Smooth muscle cell (in vitro differentiated cells): ENCODE measurements around the gene MSRB2. TPM values are rescaled to one million over a fixed set of nuclear protein-coding genes. Genes with fewer than 3 reads are reported as not detected.

ENCODE experiments used
- DNase-seq: peaks from one replicate; lab custom pipeline; 2025; ENCODE audit not compliant: unreplicated experiment; lab: John Stamatoyannopoulos, UW
- H2AFZ ChIP-seq: fragments of 200-600 bp; sonication (generic); 2 replicates; pipeline ENCODE4 v1.6.0; 2016; ENCODE audit warnings: antibody characterized with exemption, low read depth, mild to moderate bottlenecking
- H3F3A ChIP-seq: fragments of 200-600 bp; sonication (generic); 2 replicates; pipeline ENCODE4 v1.6.0; 2017; ENCODE audit warnings: antibody characterized with exemption, low read depth
- H3K27ac ChIP-seq: fragments of 200-600 bp; sonication (generic); 2 replicates; pipeline ENCODE4 v1.5.1; 2016; ENCODE audit warnings: low read depth, mild to moderate bottlenecking
- H3K27me3 ChIP-seq: fragments of 200-600 bp; sonication (generic); 2 replicates; pipeline ENCODE4 v1.6.1; 2016; ENCODE audit warnings: low read depth, mild to moderate bottlenecking
- H3K36me3 ChIP-seq: fragments of 200-600 bp; sonication (generic); 2 replicates; pipeline ENCODE4 v1.5.1; 2016; ENCODE audit warnings: low read depth
- H3K4me1 ChIP-seq: fragments of 200-600 bp; sonication (generic); 2 replicates; pipeline ENCODE4 v1.5.1; 2016; ENCODE audit warnings: low read depth
- H3K4me2 ChIP-seq: fragments of 200-600 bp; sonication (generic); 2 replicates; pipeline ENCODE4 v1.6.0; 2016; ENCODE audit warnings: mild to moderate bottlenecking
- H3K4me3 ChIP-seq: fragments of 200-600 bp; sonication (generic); 2 replicates; pipeline ENCODE4 v1.5.1; 2016; ENCODE audit warnings: mild to moderate bottlenecking
- H3K79me2 ChIP-seq: fragments of 200-600 bp; sonication (generic); 2 replicates; pipeline ENCODE4 v1.6.0; 2016; ENCODE audit warnings: low read depth, mild to moderate bottlenecking
- H3K9ac ChIP-seq: fragments of 200-600 bp; sonication (generic); 2 replicates; pipeline ENCODE4 v1.6.0; 2016; ENCODE audit warnings: low read depth
- H3K9me3 ChIP-seq: fragments of 200-600 bp; sonication (generic); replicated peaks from 2 replicates; pipeline ENCODE4 v1.5.1; 2016; ENCODE audit warnings: low read depth
- H4K20me1 ChIP-seq: fragments of 200-600 bp; sonication (generic); 2 replicates; pipeline ENCODE4 v1.6.0; 2016; ENCODE audit warnings: low read depth
- WGBS: methylation state at CpG from one replicate; pipeline ENCODE4 v1.1.7; 2016; ENCODE audit warnings: low lambda C conversion rate; 5-methylcytosine and 5-hydroxymethylcytosine counted together
- polyA plus RNA-seq: library from polyadenylated mRNA; unstranded; fragments of >200 nt; fragmentation: Nextera tagmentation; extraction: Ambion mirVana; gene quantifications from 2 replicates; pipeline ENCODE4 v1.2.1, GENCODE V29; 2016
- total RNA-seq: library from RNA; depleted of rRNA; stranded (reverse); fragments of >200 nt; gene quantifications from 2 replicates; pipeline ENCODE4 v1.2.3, GENCODE V29; 2014
- TF ChIP-seq, protein P1 (sequence below): fragments of 200-600 bp; sonication (generic); IDR thresholded peaks from 2 replicates; pipeline ENCODE4 v1.5.1; 2017; ENCODE audit warnings: borderline replicate concordance, mild to moderate bottlenecking, antibody characterized with exemption; ENCODE audit not compliant: insufficient read depth, poor library complexity, severe bottlenecking

Gene MSRB2
- total and polyA plus RNA-seq, 2 experiments from 2014 or later: 21.5 to 64.0 TPM

DNA sequence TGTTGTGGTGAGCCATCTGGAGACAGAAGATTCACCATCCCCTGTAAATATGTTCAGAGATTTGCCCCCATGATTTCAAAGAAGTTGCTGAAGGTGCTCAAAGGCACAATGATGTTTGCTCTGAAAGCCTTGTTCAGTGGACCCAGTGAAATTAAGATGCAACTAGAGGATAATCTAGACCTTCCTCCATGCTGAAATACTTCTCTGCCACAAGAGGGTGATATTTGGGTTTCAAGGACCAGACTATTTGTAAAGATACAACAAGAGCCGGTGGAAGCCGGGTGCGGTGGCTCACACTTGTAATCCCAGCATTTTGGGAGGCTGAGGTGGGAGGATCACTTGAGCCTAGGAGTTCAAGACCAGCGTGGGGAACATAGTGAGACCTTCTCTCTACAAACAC is 13.5 kb upstream of the MSRB2 start:
- Histone ChIP-seq H3K9ac (no peak overlapping the region), H3K27ac (no peak overlapping the region), H3K4me2 (no peak overlapping the region), H3K27me3 (no peaks in the 10 kb centered on the region), H2AFZ (no peak overlapping the region), H3K79me2 (no peaks in the 10 kb centered on the region), H3K4me1 (no peaks in the 10 kb centered on the region), H3K4me3 (no peak overlapping the region), H3K9me3 (no peaks in the 10 kb centered on the region), H3F3A (no peaks in the 10 kb centered on the region), H4K20me1 (no peaks in the 10 kb centered on the region), H3K36me3 (no peaks in the 10 kb centered on the region)
- no peak for DNase-seq
- TF ChIP-seq, protein P1, sequence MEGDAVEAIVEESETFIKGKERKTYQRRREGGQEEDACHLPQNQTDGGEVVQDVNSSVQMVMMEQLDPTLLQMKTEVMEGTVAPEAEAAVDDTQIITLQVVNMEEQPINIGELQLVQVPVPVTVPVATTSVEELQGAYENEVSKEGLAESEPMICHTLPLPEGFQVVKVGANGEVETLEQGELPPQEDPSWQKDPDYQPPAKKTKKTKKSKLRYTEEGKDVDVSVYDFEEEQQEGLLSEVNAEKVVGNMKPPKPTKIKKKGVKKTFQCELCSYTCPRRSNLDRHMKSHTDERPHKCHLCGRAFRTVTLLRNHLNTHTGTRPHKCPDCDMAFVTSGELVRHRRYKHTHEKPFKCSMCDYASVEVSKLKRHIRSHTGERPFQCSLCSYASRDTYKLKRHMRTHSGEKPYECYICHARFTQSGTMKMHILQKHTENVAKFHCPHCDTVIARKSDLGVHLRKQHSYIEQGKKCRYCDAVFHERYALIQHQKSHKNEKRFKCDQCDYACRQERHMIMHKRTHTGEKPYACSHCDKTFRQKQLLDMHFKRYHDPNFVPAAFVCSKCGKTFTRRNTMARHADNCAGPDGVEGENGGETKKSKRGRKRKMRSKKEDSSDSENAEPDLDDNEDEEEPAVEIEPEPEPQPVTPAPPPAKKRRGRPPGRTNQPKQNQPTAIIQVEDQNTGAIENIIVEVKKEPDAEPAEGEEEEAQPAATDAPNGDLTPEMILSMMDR: peak; percentile 9
- WGBS: 85% methylated on average over 4 of the region's 4 CpGs

DNA sequence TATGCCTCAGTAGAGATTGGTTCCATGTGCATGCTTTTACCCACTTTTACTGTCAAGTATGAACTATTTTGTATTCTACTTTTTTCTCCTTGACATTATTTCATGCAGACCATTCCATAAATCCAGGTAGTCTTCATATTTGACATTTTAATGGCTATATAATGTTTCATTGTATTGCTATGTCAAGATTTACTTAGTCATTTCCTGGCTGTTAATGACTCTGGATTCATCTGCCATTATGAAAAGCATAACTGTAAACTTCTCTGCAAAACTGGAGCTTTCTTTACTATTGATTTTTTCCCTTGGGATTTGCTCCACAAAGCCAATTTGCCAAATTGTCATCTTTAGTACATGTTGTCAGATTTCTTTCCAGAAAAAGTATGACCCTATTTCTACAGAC is 6.8 kb upstream of the MSRB2 start:
- Histone ChIP-seq H3F3A (no peaks in the 10 kb centered on the region), H3K4me2 (no peak overlapping the region), H3K4me1 (no peaks in the 10 kb centered on the region), H3K79me2 (no peaks in the 10 kb centered on the region), H3K27ac (no peak overlapping the region), H3K27me3 (no peaks in the 10 kb centered on the region), H3K36me3 (no peaks in the 10 kb centered on the region), H3K9me3 (no peaks in the 10 kb centered on the region), H4K20me1 (no peaks in the 10 kb centered on the region), H2AFZ (no peak overlapping the region), H3K9ac (no peak overlapping the region), H3K4me3 (no peak overlapping the region)
- TF ChIP-seq, protein P1: no peak
- DNase-seq: no peak

DNA sequence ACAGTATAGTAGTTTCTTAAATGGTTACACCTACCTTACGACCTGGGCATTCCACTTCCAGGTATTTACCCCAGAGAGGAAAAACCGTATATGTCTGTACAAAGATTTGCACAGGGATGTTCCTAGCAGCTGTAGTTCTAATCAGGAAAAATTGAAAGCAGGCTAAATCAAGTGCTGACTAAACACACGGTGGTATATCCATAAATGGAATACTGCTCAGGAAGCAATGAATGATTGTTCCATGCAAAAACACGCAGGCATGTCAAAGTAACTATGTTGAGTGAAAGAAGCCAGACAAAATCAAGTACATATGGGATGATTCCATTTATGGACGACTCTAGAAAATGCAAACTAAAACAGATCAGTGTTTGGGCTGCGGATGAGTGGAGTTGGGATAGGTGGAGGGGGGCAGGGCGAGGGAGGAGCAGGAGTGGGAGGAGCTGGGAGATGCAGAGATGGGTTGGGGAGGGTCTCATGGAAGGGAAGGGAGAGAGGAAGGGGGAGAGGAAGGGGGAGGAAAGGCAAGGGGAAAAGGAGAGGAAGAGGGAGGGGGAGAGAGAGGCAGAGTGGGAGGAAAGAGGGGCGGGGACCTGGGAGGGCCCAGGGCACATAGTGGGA is 484 bp upstream of the MSRB2 start:
- Histone ChIP-seq H3K9ac (no peak overlapping the region), H3K79me2 (peaks cover 18% of the 10 kb centered on the region), H3K27me3 (no peaks in the 10 kb centered on the region), H3K4me1 (peaks cover 11% of the 10 kb centered on the region), H3K4me3 (peak overlapping the region; percentile 86), H4K20me1 (no peaks in the 10 kb centered on the region), H3K36me3 (no peaks in the 10 kb centered on the region), H3K9me3 (no peaks in the 10 kb centered on the region), H3K27ac (peak overlapping the region; percentile 28), H2AFZ (peak overlapping the region; percentile 88), H3F3A (peaks cover 6% of the 10 kb centered on the region), H3K4me2 (peak overlapping the region; percentile 97)
- TF ChIP-seq, protein P1: no peak
- 41% methylated on average over 7 of the region's 8 CpGs for WGBS
- DNase-seq: no peak
